Measurements from ENCODE around the gene CSPG5.

The CSPG5 gene

GRCh38 chr3:47536221-47536891 lies 42.3 kb downstream of the CSPG5 start:
- no peak for DNase-seq

DNA sequence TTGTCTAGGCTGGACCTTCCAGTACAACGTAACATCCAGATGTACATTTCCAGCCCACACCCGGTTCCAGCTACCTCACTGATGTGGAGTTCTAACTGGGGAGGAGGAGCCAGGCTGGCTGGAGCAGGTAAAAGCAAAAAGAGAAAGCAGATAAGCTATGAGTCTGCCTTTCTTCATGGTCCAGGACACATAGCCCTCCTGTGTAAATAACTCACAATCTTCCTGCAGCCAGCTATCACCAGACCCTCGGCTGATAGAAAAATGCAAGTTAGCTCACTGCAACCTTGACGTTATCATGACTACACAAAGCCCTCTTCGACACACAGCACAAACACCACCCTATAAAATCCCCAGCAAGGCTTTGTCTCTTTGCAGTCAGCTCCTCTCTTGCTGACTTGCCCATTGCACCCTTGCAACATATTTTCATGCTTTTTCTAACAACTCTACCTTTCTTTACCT lies 44.6 kb downstream of the CSPG5 start:
- DNase-seq: no peak

DNA sequence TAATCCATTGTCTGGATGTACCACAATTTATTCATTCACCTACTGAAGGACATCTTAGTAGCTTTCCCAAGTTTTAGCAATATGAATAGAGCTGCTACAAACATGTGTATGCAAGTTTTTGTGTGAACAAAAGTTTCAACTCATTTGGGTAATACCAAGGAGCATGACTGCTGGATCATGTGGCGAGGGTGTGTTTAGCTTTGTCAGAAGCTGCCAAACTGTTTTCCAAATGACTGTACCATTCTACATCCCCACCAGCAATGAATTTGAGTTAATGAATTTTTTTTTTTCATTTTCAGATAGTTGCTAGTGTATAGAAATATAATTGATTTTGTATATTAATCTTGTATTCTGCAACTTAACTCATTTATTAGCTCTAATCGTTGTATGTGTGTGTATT lies 45.2 kb downstream of the CSPG5 start:
- no peak for DNase-seq

DNA sequence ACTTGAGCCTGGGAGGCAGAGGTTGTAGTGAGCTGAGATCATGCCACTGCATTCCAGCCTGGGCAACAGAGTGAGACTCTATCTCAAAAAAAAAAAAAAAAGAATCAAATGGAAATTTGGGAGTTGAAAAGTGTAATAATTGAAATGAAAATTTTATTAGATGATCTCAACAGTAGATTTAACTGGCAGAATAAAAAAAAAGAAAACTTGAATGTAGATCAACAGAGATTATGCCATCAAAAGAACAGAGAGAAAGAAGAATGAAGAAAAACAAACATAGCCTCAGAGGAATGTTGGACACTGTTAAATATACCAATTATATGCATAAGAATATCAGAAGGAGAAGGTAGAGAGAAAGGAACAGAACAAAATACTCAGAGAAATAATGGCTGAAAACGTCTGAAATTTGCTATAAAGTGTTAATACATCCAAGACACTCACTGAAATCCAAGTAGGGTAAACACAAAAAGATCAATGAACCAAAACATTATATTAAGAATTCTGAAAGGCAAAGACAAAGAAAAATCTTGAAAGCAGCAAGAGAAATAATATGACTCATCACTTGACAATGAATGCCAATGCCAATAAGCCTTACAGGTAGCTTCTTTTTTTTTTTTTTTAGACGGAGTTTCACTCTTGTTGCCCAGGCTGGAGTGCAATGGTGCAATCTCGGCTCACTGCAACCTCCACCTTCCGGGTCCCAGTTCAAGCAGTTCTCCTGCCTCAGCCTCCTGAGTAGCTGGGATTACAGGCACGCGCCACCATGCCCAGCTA lies 50.5 kb downstream of the CSPG5 start:
- DNase-seq: no peak

GRCh38 chr3:47525617-47526016 lies 53.0 kb downstream of the CSPG5 start:
- DNase-seq: no peak

DNA sequence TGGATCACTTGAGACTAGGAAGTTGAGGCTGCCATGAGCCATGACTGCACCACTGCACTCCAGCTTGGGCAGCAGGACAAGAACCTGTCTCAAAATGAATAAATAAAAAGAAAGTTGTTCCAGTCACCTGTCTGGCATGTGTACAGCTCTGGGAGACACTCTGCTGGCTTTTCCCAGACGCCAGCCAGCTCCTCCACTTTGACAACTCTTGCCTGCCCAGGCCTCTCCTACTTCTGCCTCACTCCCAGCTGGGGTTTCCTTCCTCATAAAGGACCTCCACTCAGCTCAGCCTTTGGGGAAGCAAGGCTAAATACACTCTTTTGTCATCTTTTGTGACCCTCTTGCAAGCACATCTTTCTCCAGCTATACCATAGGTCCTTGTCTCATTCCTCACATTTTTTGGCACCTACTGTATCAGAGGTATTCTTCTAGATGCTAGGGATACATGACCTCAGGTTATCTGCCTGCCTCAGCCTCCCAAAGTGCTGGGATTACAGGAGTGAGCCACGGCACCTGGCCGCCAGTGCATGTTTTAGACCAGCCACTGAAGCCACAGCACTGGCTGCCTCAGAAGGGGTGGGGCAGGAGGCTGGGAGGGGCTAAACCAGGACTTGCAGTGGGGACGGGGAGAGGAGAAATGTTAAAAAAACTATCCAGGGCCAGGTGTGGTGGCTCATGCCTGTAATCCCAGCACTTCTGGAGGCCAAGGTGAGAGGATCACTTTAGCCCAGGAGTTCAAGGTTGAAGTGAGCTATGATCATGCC lies 55.2 kb downstream of the CSPG5 start:
- no peak for DNase-seq

GRCh38 chr3:47522082-47522987 lies 56.3 kb downstream of the CSPG5 start:
- peak; percentile 72 for DNase-seq

- no peak for DNase-seq
Observed at GRCh38 chr3:47520756-47521155, 57.9 kb downstream of the CSPG5 start.

GRCh38 chr3:47517937-47518336 lies 60.7 kb downstream of the CSPG5 start:
- DNase-seq: no peak

- no peak for DNase-seq
Observed at GRCh38 chr3:47515864-47516319, 62.8 kb downstream of the CSPG5 start.

DNA sequence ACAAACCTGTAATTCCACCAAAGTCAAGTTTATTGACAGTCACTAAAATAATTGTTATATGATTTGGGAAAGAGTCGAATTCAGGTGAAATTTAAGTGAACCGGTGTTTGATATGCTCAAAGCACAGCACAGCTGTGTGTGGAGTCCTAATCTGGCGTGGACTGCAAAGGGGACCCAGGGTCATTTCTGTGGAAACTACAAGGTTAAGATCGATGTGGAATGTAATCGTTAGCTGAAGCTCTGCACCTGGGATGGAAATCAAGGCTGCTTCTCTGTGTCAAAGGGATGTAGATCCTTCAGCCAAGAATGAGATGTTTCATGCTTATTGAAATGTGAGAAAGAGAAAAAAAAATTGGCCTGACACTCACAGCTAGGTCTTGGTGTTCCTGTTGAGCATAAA lies 63.6 kb downstream of the CSPG5 start:
- no peak for DNase-seq

DNA sequence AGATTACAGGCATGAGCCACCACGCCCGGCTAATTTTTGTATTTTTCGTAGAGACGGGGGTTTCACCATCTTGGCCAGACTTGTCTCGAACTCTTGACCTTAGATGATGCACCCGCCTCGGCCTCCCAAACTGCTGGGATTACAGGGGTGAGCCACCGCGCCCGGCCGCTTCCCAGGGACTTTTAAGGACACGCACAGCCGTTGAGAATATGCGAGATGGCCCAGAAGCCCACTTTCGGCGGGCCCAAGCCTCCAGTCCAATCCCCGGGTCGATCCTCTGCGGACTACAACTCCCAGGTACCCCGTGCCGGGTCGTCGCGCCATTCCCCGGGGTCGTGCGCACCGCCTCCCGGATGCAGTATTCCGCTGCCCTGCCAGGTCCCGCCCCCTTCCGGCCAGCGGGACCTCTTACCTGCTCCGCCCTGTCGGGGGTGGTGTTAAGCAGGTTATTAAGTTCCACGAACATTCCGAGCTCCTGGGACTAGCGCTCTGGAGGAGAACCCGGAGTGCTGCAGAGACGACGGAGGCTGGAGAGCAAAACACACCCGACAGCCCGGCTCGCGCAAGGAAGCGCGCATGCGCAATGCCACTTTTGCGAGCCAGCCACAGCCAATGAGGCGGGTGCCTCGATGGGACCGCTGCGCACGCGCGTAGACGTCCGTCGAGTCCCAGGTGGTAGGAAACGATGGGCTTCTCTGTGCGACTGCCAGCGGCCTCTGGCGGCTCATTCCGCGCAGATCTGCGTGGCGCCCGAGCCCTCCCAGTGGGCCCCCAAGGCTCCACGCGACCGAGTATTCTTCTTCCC lies 65.3 kb downstream of the CSPG5 start, which contains the start of gene ELP6:
ELP6 (minus strand) TSS at position 588 of the 805 bp plus-strand sequence; CDS start at position 466, 122 bp downstream.
- peak; percentile 94 for DNase-seq

DNA sequence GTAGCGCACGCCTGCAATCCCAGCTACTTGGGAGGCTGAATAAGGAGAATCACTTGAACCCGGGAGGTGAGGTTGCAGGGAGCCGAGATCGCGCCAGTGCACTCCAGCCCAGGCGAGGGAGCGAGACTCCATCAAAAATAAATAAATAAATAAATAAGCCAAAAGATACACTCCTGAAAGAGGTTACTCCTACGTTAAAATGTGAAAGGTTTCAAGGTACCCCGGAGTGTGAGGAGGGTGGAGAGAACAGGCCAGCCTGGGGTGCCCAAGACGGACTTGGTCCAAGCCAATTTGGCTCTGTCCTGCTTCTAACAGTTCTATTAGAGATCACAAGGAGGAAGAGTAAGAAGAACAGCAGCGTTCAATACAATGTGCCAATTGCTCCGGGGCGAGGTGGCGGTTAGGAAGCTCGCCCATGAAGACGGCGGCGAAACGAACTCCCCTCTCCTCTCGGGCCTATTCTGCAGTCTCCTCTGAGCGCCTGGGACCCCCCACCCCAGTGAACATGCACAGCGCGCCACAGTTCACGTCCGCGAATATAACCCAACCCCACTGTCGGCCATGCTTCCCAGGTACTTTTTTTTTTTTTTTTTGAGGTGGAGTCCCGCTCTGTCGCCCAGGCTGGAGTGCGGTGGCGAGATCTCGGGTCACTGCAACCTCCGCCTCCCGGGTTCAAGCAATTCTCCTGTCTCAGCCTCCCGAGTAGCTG lies 66.1 kb downstream of the CSPG5 start:
- DNase-seq: no peak

Measured in NCI-H510A treated with DMSO at 0.1 percent for 48 hours (cell line).